GM10266 (cell line): ENCODE data around the gene GFY.

Experiments used
- DNase-seq: peaks from one replicate; pipeline ENCODE4 v3.0.0; 2012; ENCODE audit errors: extremely low spot score
- CTCF ChIP-seq: IDR thresholded peaks from 2 replicates; pipeline ENCODE4 v1.5.1; 2012; ENCODE audit warnings: mild to moderate bottlenecking, low read depth; ENCODE audit not compliant: control insufficient read depth, insufficient read depth; ENCODE audit errors: missing control alignments

The GFY gene

GRCh38 chr19:49428547-49429451, 3.6 kb downstream of the GFY start:
- DNase-seq: no peak
- TF ChIP-seq CTCF: no peak

GRCh38 chr19:49430172-49430677, 5.0 kb downstream of the GFY start:
- no peak for DNase-seq

GRCh38 chr19:49430678-49431329, 5.6 kb downstream of the GFY start:
- TF ChIP-seq CTCF: peak; percentile 45
- no peak for DNase-seq

More at GRCh38 chr19:49430172-49430677, 5.0 kb downstream of the GFY start:
- no peak for TF ChIP-seq CTCF

- DNase-seq: no peak
- TF ChIP-seq CTCF: no peak
These were observed 6.2 kb downstream of the GFY start for GRCh38 chr19:49431330-49431749.

- no peak for DNase-seq
- no peak for TF ChIP-seq CTCF
These were observed 7.2 kb downstream of the GFY start for GRCh38 chr19:49432141-49433073.

GRCh38 chr19:49433240-49433901, 8.2 kb downstream of the GFY start:
- DNase-seq: no peak
- no peak for TF ChIP-seq CTCF
